HepG2 (cell line): Measurements from ENCODE around the gene TBC1D30. TPM values are rescaled to one million over a fixed set of nuclear protein-coding genes. Genes with fewer than 3 reads are reported as not detected.

Experiments
- ATAC-seq: fragments of 200-7000 bp; cut with Tn5 transposase; 3 replicates; pipeline ENCODE4 v1.9.1; 2020; ENCODE audit warnings: mild to moderate bottlenecking, moderate library complexity
- BruUV-seq: library from RNA; stranded (reverse); fragments of 400-500 nt; replicated peaks from 2 replicates; lab custom pipeline; 2021; lab: Mats Ljungman, UMichigan
- CTCF ChIA-PET: fragments of 300-600 bp; formaldehyde crosslinking; extraction: SDS; loops from one replicate; lab custom pipeline; 2021; ENCODE audit warnings: low total read pairs, inconsistent platforms, low intra/inter-chr PET ratio; lab: Yijun Ruan, JAX
- POLR2A ChIA-PET: fragments of 350-600 bp; sonication (Branson Sonifier 250); formaldehyde crosslinking; loops from one replicate; lab custom pipeline; 2020; ENCODE audit warnings: antibody characterized with exemption, inconsistent platforms; lab: Yijun Ruan, JAX
- DNase-seq: peaks from one replicate; pipeline ENCODE4 v3.0.0-alpha.2; 2015; ENCODE audit warnings: low spot score
- FAIRE-seq: peaks from 3 replicates; lab custom pipeline; 2011; peaks lifted over from hg19 to GRCh38; lab: Jason Lieb, UNC
- H2AFZ ChIP-seq: one replicate; pipeline ENCODE4 v1.6.1; 2011; ENCODE audit warnings: low read length, inconsistent platforms
- H3K27ac ChIP-seq: fragments of 300-600 bp; 3 replicates; pipeline ENCODE4 v1.8.0; 2011; ENCODE audit warnings: mixed run types, mild to moderate bottlenecking, mixed read lengths, low read length, inconsistent platforms; ENCODE audit not compliant: insufficient read depth; ENCODE audit errors: extremely low read length
- H3K27me3 ChIP-seq, 2 experiments: fragments of 200-600 bp in 1 of 2; 2 replicates in 1 of 2; 3 replicates in 1 of 2; pipeline versions ENCODE4 v1.6.0 to v1.8.0; 2011; ENCODE audit warnings: low read length in 2 of 2, mild to moderate bottlenecking in 2 of 2, moderate library complexity in 2 of 2, inconsistent platforms in 1 of 2; ENCODE audit not compliant: insufficient read depth in 2 of 2, control insufficient read depth in 1 of 2
- H3K36me3 ChIP-seq, 2 experiments: fragments of 200-600 bp in 1 of 2; replicated peaks in 1 of 2; 2 replicates in 1 of 2; 3 replicates in 1 of 2; pipeline versions ENCODE4 v1.5.1 to v1.8.0; 2011; ENCODE audit warnings: low read length in 2 of 2, inconsistent platforms in 1 of 2; ENCODE audit not compliant: insufficient read depth in 2 of 2, control insufficient read depth in 1 of 2
- H3K4me1 ChIP-seq: 2 replicates; pipeline ENCODE4 v1.5.1; 2012; ENCODE audit warnings: low read length, inconsistent platforms; ENCODE audit not compliant: insufficient read depth
- H3K4me2 ChIP-seq: 2 replicates; pipeline ENCODE4 v1.6.0; 2011; ENCODE audit warnings: low read depth, low read length, inconsistent platforms
- H3K4me3 ChIP-seq, 3 experiments: fragments of 200-600 bp in 1 of 3; sonication (generic), shearing (Covaris generic) in 1 of 3; replicated peaks in 1 of 3; 2 replicates each; pipeline ENCODE4 v1.5.1; 2011 to 2016; ENCODE audit warnings: low read length in 3 of 3, inconsistent platforms in 2 of 3, low read depth in 2 of 3, mild to moderate bottlenecking in 2 of 3, control low read depth in 1 of 3, mixed read lengths in 1 of 3; ENCODE audit not compliant: insufficient read depth in 1 of 3
- H3K79me2 ChIP-seq: one replicate; pipeline ENCODE4 v1.6.1; 2011; ENCODE audit warnings: low read length, inconsistent platforms; ENCODE audit not compliant: insufficient read depth
- H3K9ac ChIP-seq: 2 replicates; pipeline ENCODE4 v1.6.0; 2011; ENCODE audit warnings: mild to moderate bottlenecking, low read depth, low read length, inconsistent platforms; ENCODE audit not compliant: insufficient read depth
- H3K9me3 ChIP-seq: 2 replicates; pipeline ENCODE4 v1.5.1; 2012; ENCODE audit warnings: mild to moderate bottlenecking, low read length
- H4K20me1 ChIP-seq: 2 replicates; pipeline ENCODE4 v1.6.0; 2011; ENCODE audit warnings: inconsistent platforms, mild to moderate bottlenecking, low read length, moderate library complexity; ENCODE audit not compliant: insufficient read depth
- CERS6 ChIP-seq: sonication (generic); formaldehyde crosslinking; IDR thresholded peaks from 2 replicates; pipeline ENCODE4 v1.5.0; 2020; ENCODE audit warnings: missing genetic modification reagents
- HCFC1 ChIP-seq: fragments of 150-350 bp; IDR thresholded peaks from 2 replicates; pipeline ENCODE4 v1.6.1; 2014; ENCODE audit warnings: low read depth, low read length
- HNRNPH1 ChIP-seq: fragments of 200-400 bp; formaldehyde crosslinking; optimal IDR thresholded peaks from 2 replicates; pipeline ENCODE3; 2017; ENCODE audit warnings: mild to moderate bottlenecking, low read depth, low read length
- HNRNPLL ChIP-seq: fragments of 200-400 bp; formaldehyde crosslinking; IDR thresholded peaks from 2 replicates; pipeline ENCODE4 v1.6.1; 2017; ENCODE audit warnings: mild to moderate bottlenecking, low read depth, low read length; ENCODE audit not compliant: poor library complexity, severe bottlenecking
- KDM5A ChIP-seq: fragments of 200-600 bp; sonication (generic); IDR thresholded peaks from 2 replicates; pipeline ENCODE4 v1.7.0; 2018; ENCODE audit warnings: antibody characterized with exemption, mild to moderate bottlenecking, low read length, borderline replicate concordance
- MAF1 ChIP-seq: sonication (generic); formaldehyde crosslinking; IDR thresholded peaks from 2 replicates; pipeline ENCODE4 v1.5.0; 2020; ENCODE audit warnings: missing genetic modification reagents, borderline replicate concordance
- MEIS2 ChIP-seq: sonication (generic); formaldehyde crosslinking; IDR thresholded peaks from 2 replicates; pipeline ENCODE4 v1.9.0; 2021; ENCODE audit warnings: mild to moderate bottlenecking, missing genetic modification reagents
- NR2F1 ChIP-seq, 2 experiments: fragments of 450-650 bp in 1 of 2; formaldehyde crosslinking in 1 of 2; IDR thresholded peaks; 2 replicates each; pipeline versions ENCODE4 v1.5.0 to v1.6.1; 2016 to 2020; ENCODE audit warnings: mild to moderate bottlenecking in 1 of 2, missing compliant biosample characterization in 1 of 2, missing genetic modification reagents in 1 of 2, moderate library complexity in 1 of 2
- ZNF180 ChIP-seq: sonication (generic); formaldehyde crosslinking; IDR thresholded peaks from 2 replicates; pipeline ENCODE4 v1.4.0; 2020; ENCODE audit warnings: low read depth, missing genetic modification reagents, borderline replicate concordance
- ZNF207 ChIP-seq: fragments of 450-650 bp; IDR thresholded peaks from 2 replicates; pipeline ENCODE4 v1.6.1; 2016; ENCODE audit warnings: antibody characterized with exemption, borderline replicate concordance
- ZNF235 ChIP-seq: sonication (generic); formaldehyde crosslinking; IDR thresholded peaks from 2 replicates; pipeline ENCODE4 v1.8.1; 2023; ENCODE audit warnings: mild to moderate bottlenecking, missing genetic modification reagents, borderline replicate concordance
- ZSCAN25 ChIP-seq: sonication (generic); formaldehyde crosslinking; IDR thresholded peaks from 2 replicates; pipeline ENCODE4 v1.8.0; 2022; ENCODE audit warnings: mild to moderate bottlenecking, missing genetic modification reagents
- ZSCAN29 ChIP-seq: sonication (generic); formaldehyde crosslinking; conservative IDR thresholded peaks from 2 replicates; pipeline ENCODE4 v1.4.0; 2020; ENCODE audit warnings: mild to moderate bottlenecking, missing genetic modification reagents
- WGBS: methylation state at CpG from one replicate; pipeline ENCODE4 v1.1.6; 2017; ENCODE audit warnings: low lambda C conversion rate; 5-methylcytosine and 5-hydroxymethylcytosine counted together
- in situ Hi-C: cut with HindIII; loops from 2 replicates; pipeline ENCODE4 v1.10.0; 2017; ENCODE audit warnings: low pct_unique_long_range_greater_than_20kb; ENCODE audit not compliant: extremely low pct_ligation_motif_present
- intact Hi-C: fragments of 100-400 bp; cut with micrococcal nuclease; formaldehyde crosslinking; loops from one replicate; pipeline ENCODE4 v1.10.0; 2022; ENCODE audit not compliant: unreplicated experiment
- polyA plus RNA-seq, 8 experiments: library from polyadenylated mRNA; depleted of rRNA in 3 of 8; stranded (reverse) in 7 of 8; unstranded in 1 of 8; fragments of >200 nt; fragmentation: Illumina TruSeq in 4 of 8; extraction: Trizol in 4 of 8; gene quantifications; 2 replicates each; pipeline versions ENCODE4 v1.2.1 to v1.2.3, GENCODE V29; 2011 to 2016; ENCODE audit warnings: low read depth in 4 of 8, missing spikeins in 1 of 8, mixed read lengths in 1 of 8; ENCODE audit not compliant: insufficient read depth in 1 of 8
- total RNA-seq, 5 experiments: library from RNA; depleted of rRNA; stranded (reverse); fragments of >200 nt; fragmentation: Illumina TruSeq; extraction: Trizol; gene quantifications; 2 replicates each; pipeline ENCODE4 v1.2.3, GENCODE V29; 2016; ENCODE audit warnings: low read depth in 1 of 5

The TBC1D30 gene
- total and polyA plus RNA-seq, 2 of the 13 experiments (the other 11 are each of a cell fraction or from before 2014, with no cell fraction given) = 0.42 to 0.67 TPM

GRCh38 chr12:64893961-64894360, 69.5 kb downstream of the TBC1D30 start:
- H3K4me2 ChIP-seq = no peak overlapping the region
- no peaks in the 10 kb centered on the region for H3K36me3 ChIP-seq
- no TSS peak for BruUV-seq
- no peaks in the 10 kb centered on the region; a peak in 1 of 5 replicates for H3K27me3 ChIP-seq
- DNase-seq = no peak
- intact Hi-C loops = loop anchor here (10.0 kb wide), 1 partner anchor 411 kb away; no protein-coding TSS in a partner anchor
- no peaks in the 10 kb centered on the region for H3K79me2 ChIP-seq
- no peak for ATAC-seq
- no peak overlapping the region for H2AFZ ChIP-seq
- H3K9me3 ChIP-seq = no peaks in the 10 kb centered on the region
- no peak for TF ChIP-seq HNRNPLL
- TF ChIP-seq, all 625 proteins: peak for 0
- Histone ChIP-seq H3K9ac (no peak overlapping the region), H4K20me1 (no peaks in the 10 kb centered on the region), H3K4me3 (no peak overlapping the region), H3K4me1 (peaks cover 10% of the 10 kb centered on the region), H3K27ac (no peak overlapping the region)
- POLR2A ChIA-PET = no interaction called here
- no peak for FAIRE-seq
- 2% methylated on average over 4 of the region's 4 CpGs for WGBS
- CTCF ChIA-PET = no interaction called here
- in situ Hi-C loops = loop anchor here (5.0 to 25.0 kb wide), 3 partner anchors 228 to 1218 kb away; partner anchors contain the start of gene WIF1

- FAIRE-seq = no peak
- POLR2A ChIA-PET = no interaction called here
- intact Hi-C loops (loop anchor here (10.0 kb wide), 1 partner anchor 410 kb away; no protein-coding TSS in a partner anchor), in situ Hi-C loops (loop anchor here (5.0 to 25.0 kb wide), 3 partner anchors 227 to 1217 kb away; partner anchors contain the start of gene WIF1)
- Histone ChIP-seq H3K27ac (no peak overlapping the region), H3K4me3 (no peak overlapping the region), H2AFZ (no peak overlapping the region), H3K9ac (no peak overlapping the region), H3K36me3 (no peaks in the 10 kb centered on the region), H3K79me2 (no peaks in the 10 kb centered on the region), H3K9me3 (no peaks in the 10 kb centered on the region), H3K4me1 (peaks cover 5% of the 10 kb centered on the region), H4K20me1 (no peaks in the 10 kb centered on the region), H3K4me2 (no peak overlapping the region), H3K27me3 (no peaks in the 10 kb centered on the region; a peak in 1 of 5 replicates)
- CTCF ChIA-PET = no interaction called here
- no peak for ATAC-seq
- no peak for DNase-seq
- BruUV-seq = no TSS peak
- WGBS = under 1% methylated on average over 2 of the region's 2 CpGs
- no peak for TF ChIP-seq MAF1 (CRISPR knock-in tag)
- no peak for TF ChIP-seq MEIS2
- TF ChIP-seq ZSCAN25 (CRISPR knock-in tag) = no peak
- no peak for TF ChIP-seq HCFC1
- TF ChIP-seq KDM5A = no peak
- no peak for TF ChIP-seq ZNF180
- no peak for TF ChIP-seq CERS6
- no peak for TF ChIP-seq HNRNPH1
- TF ChIP-seq ZSCAN29 (CRISPR knock-in tag) = no peak
- no peak for TF ChIP-seq ZNF207
- TF ChIP-seq ZNF235 = no peak
- no peak for TF ChIP-seq NR2F1 (CRISPR knock-in tag; IDR thresholded peaks at IDR 0.05)
These were observed 70.5 kb downstream of the TBC1D30 start for GRCh38 chr12:64894827-64895475.
